K562 (cell line): Measurements from ENCODE around the gene SERPINE2. TPM values are rescaled to one million over a fixed set of nuclear protein-coding genes. Genes with fewer than 3 reads are reported as not detected.

Experiments used
- ATAC-seq: fragments of 200-7000 bp; cut with Tn5 transposase; 3 replicates; pipeline ENCODE4 v1.9.1; 2020; ENCODE audit warnings: moderate library complexity
- BruUV-seq: library from RNA; stranded (reverse); fragments of 400-500 nt; replicated peaks from 2 replicates; lab custom pipeline; 2021; lab: Mats Ljungman, UMichigan
- CTCF ChIA-PET: fragments of 300-600 bp; formaldehyde crosslinking; extraction: SDS; loops from one replicate; lab custom pipeline; 2021; ENCODE audit warnings: low intra/inter-chr PET ratio; lab: Yijun Ruan, JAX
- POLR2A ChIA-PET: fragments of 300-600, 350-650 bp; sonication (Branson Sonifier 250); formaldehyde crosslinking; extraction: SDS; loops from one replicate; lab custom pipeline; 2021; ENCODE audit warnings: antibody characterized with exemption, inconsistent platforms; lab: Yijun Ruan, JAX
- DNase-seq, 4 experiments: peaks; one replicate each; pipeline versions ENCODE4 v3.0.0 to v3.0.0-alpha.2; 2011 to 2018; ENCODE audit warnings: low spot score in 3 of 4, mixed read lengths in 3 of 4; ENCODE audit errors: extremely low read depth in 1 of 4
- FAIRE-seq: peaks from 2 replicates; lab custom pipeline; 2011; peaks lifted over from hg19 to GRCh38; lab: Jason Lieb, UNC
- H2AFZ ChIP-seq: 2 replicates; pipeline ENCODE4 v1.6.0; 2011; ENCODE audit warnings: low read depth, low read length, control low read depth, inconsistent platforms
- H3K27ac ChIP-seq: fragments of 200-600 bp; 3 replicates; pipeline ENCODE4 v1.8.0; 2011; ENCODE audit warnings: low read depth, mild to moderate bottlenecking, control low read depth, inconsistent platforms, low read length, moderate library complexity, mixed read lengths; ENCODE audit errors: extremely low read depth
- H3K27me3 ChIP-seq, 2 experiments: fragments of 300-600 bp in 1 of 2; 2 replicates in 1 of 2; 3 replicates in 1 of 2; pipeline versions ENCODE4 v1.6.0 to v1.8.0; 2011; ENCODE audit warnings: inconsistent platforms in 2 of 2, low read length in 2 of 2, mild to moderate bottlenecking in 1 of 2, mixed read lengths in 1 of 2, moderate library complexity in 1 of 2; ENCODE audit not compliant: control insufficient read depth in 2 of 2, insufficient read depth in 2 of 2
- H3K36me3 ChIP-seq: fragments of 300-600 bp; 3 replicates; pipeline ENCODE4 v1.8.0; 2011; ENCODE audit warnings: mild to moderate bottlenecking, low read length, inconsistent platforms; ENCODE audit not compliant: control insufficient read depth, insufficient read depth
- H3K4me1 ChIP-seq, 2 experiments: fragments of 200-600 bp in 1 of 2; replicated peaks in 1 of 2; 2 replicates in 1 of 2; 3 replicates in 1 of 2; pipeline versions ENCODE4 v1.5.1 to v1.8.0; 2011; ENCODE audit warnings: inconsistent platforms in 2 of 2, low read length in 2 of 2, mild to moderate bottlenecking in 1 of 2, mixed read lengths in 1 of 2, moderate library complexity in 1 of 2; ENCODE audit not compliant: control insufficient read depth in 2 of 2, insufficient read depth in 2 of 2
- H3K4me2 ChIP-seq: 2 replicates; pipeline ENCODE4 v1.6.1; 2011; ENCODE audit warnings: low read length, control low read depth, inconsistent platforms, mixed read lengths; ENCODE audit not compliant: insufficient read depth
- H3K4me3 ChIP-seq: fragments of 200-600 bp; sonication (generic), shearing (Covaris generic); 2 replicates; pipeline ENCODE4 v1.5.1; 2016; ENCODE audit warnings: control low read depth, inconsistent platforms
- H3K79me2 ChIP-seq: fragments of 200-600 bp; 3 replicates; pipeline ENCODE4 v1.8.0; 2011; ENCODE audit warnings: low read length, inconsistent platforms; ENCODE audit not compliant: control insufficient read depth, insufficient read depth
- H3K9ac ChIP-seq, 2 experiments: 2 replicates each; pipeline versions ENCODE4 v1.6.0 to v1.6.1; 2011; ENCODE audit warnings: low read depth in 2 of 2, low read length in 2 of 2, control low read depth in 1 of 2, inconsistent platforms in 1 of 2, mild to moderate bottlenecking in 1 of 2, mixed read lengths in 1 of 2; ENCODE audit not compliant: insufficient read depth in 1 of 2
- H3K9me1 ChIP-seq: one replicate; pipeline ENCODE4 v1.6.0; 2011; ENCODE audit warnings: inconsistent platforms, mild to moderate bottlenecking, low read length, moderate library complexity; ENCODE audit not compliant: control insufficient read depth, insufficient read depth
- H3K9me3 ChIP-seq: replicated peaks from 2 replicates; pipeline ENCODE4 v1.5.1; 2011; ENCODE audit warnings: low read depth, low read length, inconsistent platforms; ENCODE audit not compliant: control insufficient read depth, insufficient read depth
- H4K20me1 ChIP-seq: replicated peaks from 2 replicates; pipeline ENCODE4 v1.6.1; 2011; ENCODE audit warnings: low read length, inconsistent platforms, mixed read lengths; ENCODE audit not compliant: control insufficient read depth, insufficient read depth
- ATF6 ChIP-seq: sonication (generic); formaldehyde crosslinking; IDR thresholded peaks from 2 replicates; pipeline ENCODE4 v1.4.0; 2020; ENCODE audit warnings: mild to moderate bottlenecking, missing genetic modification reagents
- CCAR2 ChIP-seq: fragments of 200-400 bp; formaldehyde crosslinking; IDR thresholded peaks from 2 replicates; pipeline ENCODE4 v1.6.1; 2017; ENCODE audit warnings: mild to moderate bottlenecking, low read depth, low read length
- KAT8 ChIP-seq: fragments of 450-650 bp; IDR thresholded peaks from 2 replicates; pipeline ENCODE4 v1.6.1; 2016; ENCODE audit warnings: low read depth, mild to moderate bottlenecking
- KDM4B ChIP-seq, 2 experiments: fragments of 450-650 bp in 1 of 2; sonication (generic) in 1 of 2; IDR thresholded peaks; 2 replicates each; pipeline ENCODE4 v1.6.1; 2016 to 2017; ENCODE audit warnings: borderline replicate concordance in 2 of 2, antibody characterized with exemption in 1 of 2, low read depth in 1 of 2, mild to moderate bottlenecking in 1 of 2
- PML ChIP-seq: IDR thresholded peaks from 2 replicates; pipeline ENCODE4 v1.6.1; 2012; ENCODE audit warnings: low read length, inconsistent platforms
- PTBP1 ChIP-seq: fragments of 200-400 bp; formaldehyde crosslinking; IDR thresholded peaks from 2 replicates; pipeline ENCODE4 v1.6.1; 2017; ENCODE audit warnings: low read depth, low read length
- U2AF1 ChIP-seq: fragments of 200-400 bp; formaldehyde crosslinking; optimal IDR thresholded peaks from 2 replicates; pipeline ENCODE3; 2017; ENCODE audit warnings: mild to moderate bottlenecking, low read depth, low read length, moderate library complexity
- XRCC4 ChIP-seq: IDR thresholded peaks from one replicate; pipeline ENCODE4 v1.6.1; 2011; ENCODE audit not compliant: insufficient read depth, insufficient read length; ENCODE audit errors: extremely low read depth
- ZC3H8 ChIP-seq: fragments of 450-650 bp; IDR thresholded peaks from 2 replicates; pipeline ENCODE4 v1.6.1; 2017
- ZKSCAN1 ChIP-seq: fragments of 150-350 bp; IDR thresholded peaks from 2 replicates; pipeline ENCODE4 v1.6.1; 2016; ENCODE audit warnings: low read depth, low read length
- ZNF274 ChIP-seq: IDR thresholded peaks from 2 replicates; pipeline ENCODE4 v1.6.1; 2011; ENCODE audit warnings: low read depth, mild to moderate bottlenecking, low read length, moderate library complexity, borderline replicate concordance
- ZNF282 ChIP-seq: sonication (generic); formaldehyde crosslinking; IDR thresholded peaks from 2 replicates; pipeline ENCODE4 v1.8.1; 2023; ENCODE audit warnings: missing genetic modification reagents
- ZNF644 ChIP-seq: fragments of 200-800 bp; sonication (Bioruptor generic); IDR thresholded peaks from 2 replicates; pipeline ENCODE4 v1.6.1; 2016; ENCODE audit warnings: low read depth, missing genetic modification characterization, missing compliant biosample characterization
- WGBS: fragments of 100-300 bp; shearing (Covaris generic); methylation state at CpG from one replicate; pipeline ENCODE4 v1.1.6; 2016; ENCODE audit warnings: low coverage, mixed read lengths; ENCODE audit not compliant: insufficient coverage; ENCODE audit errors: missing lambda C conversion rate; 5-methylcytosine and 5-hydroxymethylcytosine counted together
- in situ Hi-C: fragments of 300-500 bp; cut with MboI; formaldehyde crosslinking; loops from 4 replicates; pipeline ENCODE4 v1.15.0; 2018; ENCODE audit warnings: inconsistent platforms, mixed read lengths
- intact Hi-C: fragments of 100-400 bp; cut with micrococcal nuclease; formaldehyde crosslinking; loops from 2 replicates; pipeline ENCODE4 v1.14.2; 2022
- polyA plus RNA-seq, 8 experiments: library from polyadenylated mRNA; depleted of rRNA in 4 of 8; stranded (reverse) in 5 of 8; unstranded in 3 of 8; fragments of >200 nt; fragmentation: Nextera tagmentation in 2 of 8; fragmentation: Illumina TruSeq in 1 of 8; extraction: Ambion mirVana in 2 of 8; extraction: Trizol in 1 of 8; gene quantifications; 2 replicates each; pipeline versions ENCODE4 v1.2.1 to v1.2.3, GENCODE V29; 2011 to 2014; ENCODE audit warnings: inconsistent platforms in 1 of 8, missing spikeins in 1 of 8
- total RNA-seq, 7 experiments: library from RNA; depleted of rRNA in 6 of 7; stranded (reverse); fragments of >200 nt in 6 of 7; fragmentation: Illumina TruSeq in 2 of 7; extraction: Trizol in 2 of 7; gene quantifications; 2 replicates each; pipeline versions ENCODE4 v1.2.1 to v1.2.3, GENCODE V29; 2011 to 2021; ENCODE audit warnings: low replicate concordance in 1 of 7
- TF ChIP-seq, protein P1 (sequence below): IDR thresholded peaks from 3 replicates; pipeline ENCODE4 v1.6.1; 2011; ENCODE audit warnings: borderline replicate concordance, mild to moderate bottlenecking; ENCODE audit not compliant: insufficient read length, insufficient read depth

The SERPINE2 gene
- total and polyA plus RNA-seq, 9 of the 15 experiments (the other 6 are each of a cell fraction or from before 2014, with no cell fraction given) = 0.03 to 0.16 (median 0.13) TPM; not detected in 6

- H3K4me2 ChIP-seq = no peak overlapping the region
- no peak overlapping the region for H2AFZ ChIP-seq
- POLR2A ChIA-PET = no interaction called here
- H3K4me1 ChIP-seq = no peaks in the 10 kb centered on the region
- in situ Hi-C loops (no loop called here), intact Hi-C loops (no loop called here)
- TF ChIP-seq ZNF282 (CRISPR knock-in tag) (no peak), ZC3H8 (no peak), ATF6 (CRISPR knock-in tag) (no peak), ZNF644 (tag) (no peak), PML (no peak), KDM4B (IDR thresholded peaks at IDR 0.05; ENCODE audit: borderline replicate concordance in 2 of 2, low read depth in 1 of 2) (no peak), ZKSCAN1 (no peak), XRCC4 (no peak), CCAR2 (no peak), KAT8 (no peak), U2AF1 (no peak), PTBP1 (no peak), ZNF274 (no peak)
- TF ChIP-seq, protein P1, sequence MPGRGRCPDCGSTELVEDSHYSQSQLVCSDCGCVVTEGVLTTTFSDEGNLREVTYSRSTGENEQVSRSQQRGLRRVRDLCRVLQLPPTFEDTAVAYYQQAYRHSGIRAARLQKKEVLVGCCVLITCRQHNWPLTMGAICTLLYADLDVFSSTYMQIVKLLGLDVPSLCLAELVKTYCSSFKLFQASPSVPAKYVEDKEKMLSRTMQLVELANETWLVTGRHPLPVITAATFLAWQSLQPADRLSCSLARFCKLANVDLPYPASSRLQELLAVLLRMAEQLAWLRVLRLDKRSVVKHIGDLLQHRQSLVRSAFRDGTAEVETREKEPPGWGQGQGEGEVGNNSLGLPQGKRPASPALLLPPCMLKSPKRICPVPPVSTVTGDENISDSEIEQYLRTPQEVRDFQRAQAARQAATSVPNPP = no peak
- H3K9me3 ChIP-seq = no peaks in the 10 kb centered on the region
- no peak overlapping the region for H3K27ac ChIP-seq
- no peaks in the 10 kb centered on the region for H3K79me2 ChIP-seq
- no peak overlapping the region for H3K9ac ChIP-seq
- no peaks in the 10 kb centered on the region for H3K27me3 ChIP-seq
- BruUV-seq = no TSS peak
- H3K4me3 ChIP-seq = no peak overlapping the region
- DNase-seq (no peak), ATAC-seq (no peak), FAIRE-seq (no peak)
- WGBS = 0% methylated on average over 4 of the region's 4 CpGs
- CTCF ChIA-PET = no interaction called here
- H3K9me1 ChIP-seq = no peaks in the 10 kb centered on the region
- H3K36me3 ChIP-seq = no peaks in the 10 kb centered on the region
- H4K20me1 ChIP-seq = no peaks in the 10 kb centered on the region
These were observed 33.6 kb upstream of the SERPINE2 start for GRCh38 chr2:224072541-224073188.
